Stimulated activated CD8-positive, alpha-beta memory T cell treated with anti-CD3 and anti-CD28 coated beads, Interleukin-12 subunit alpha, Interleukin-12 subunit beta, amount 100 ng/mL, for 24 hours (primary cell): ENCODE measurements around the gene CAPRIN1.
"Not testable (repeated sequence)": the region's sequence is repeated elsewhere in the genome, so short reads cannot be mapped to it uniquely, and the experiment has no call there.

ENCODE experiments used
- DNase-seq: peaks from one replicate; pipeline ENCODE4 v3.0.0-alpha.2; 2020; ENCODE audit errors: extremely low read depth

CAPRIN1 gene

DNA sequence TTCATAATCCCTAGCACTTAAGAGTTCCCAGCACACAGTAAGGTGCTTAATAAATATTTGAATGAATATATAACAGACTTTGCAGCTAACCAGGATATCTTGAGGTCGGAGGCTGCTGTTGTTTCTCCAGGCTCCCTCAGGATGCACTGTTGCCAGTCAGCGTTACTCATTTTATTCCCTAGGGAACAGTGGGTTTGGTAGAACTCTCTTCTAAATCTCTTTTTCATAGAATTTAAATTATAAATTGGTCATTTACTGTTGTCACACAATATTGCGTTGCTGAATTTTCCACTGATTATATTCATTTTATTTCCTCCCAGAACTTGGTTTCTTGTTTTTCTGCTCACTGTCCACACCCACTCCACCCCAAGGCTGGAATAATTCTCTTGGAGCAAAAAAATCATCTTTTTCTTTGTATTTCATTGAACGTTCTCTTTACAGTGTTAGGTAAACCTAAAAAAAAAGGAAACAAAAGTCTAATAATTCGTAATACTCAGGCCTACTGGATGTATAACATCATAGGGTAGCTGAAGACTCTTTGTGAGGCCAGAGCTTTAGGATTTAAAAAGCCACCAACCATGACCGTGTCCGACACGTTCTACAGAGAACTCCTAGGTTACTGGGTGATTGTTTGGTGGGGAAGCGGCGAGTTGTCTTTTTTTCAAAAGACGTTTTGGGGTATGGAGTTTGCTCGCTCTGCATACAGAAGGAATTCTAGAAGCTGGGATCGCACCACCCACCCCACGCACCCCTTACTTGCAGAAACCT is 766 bp upstream of the CAPRIN1 start:
- no peak for DNase-seq

DNA sequence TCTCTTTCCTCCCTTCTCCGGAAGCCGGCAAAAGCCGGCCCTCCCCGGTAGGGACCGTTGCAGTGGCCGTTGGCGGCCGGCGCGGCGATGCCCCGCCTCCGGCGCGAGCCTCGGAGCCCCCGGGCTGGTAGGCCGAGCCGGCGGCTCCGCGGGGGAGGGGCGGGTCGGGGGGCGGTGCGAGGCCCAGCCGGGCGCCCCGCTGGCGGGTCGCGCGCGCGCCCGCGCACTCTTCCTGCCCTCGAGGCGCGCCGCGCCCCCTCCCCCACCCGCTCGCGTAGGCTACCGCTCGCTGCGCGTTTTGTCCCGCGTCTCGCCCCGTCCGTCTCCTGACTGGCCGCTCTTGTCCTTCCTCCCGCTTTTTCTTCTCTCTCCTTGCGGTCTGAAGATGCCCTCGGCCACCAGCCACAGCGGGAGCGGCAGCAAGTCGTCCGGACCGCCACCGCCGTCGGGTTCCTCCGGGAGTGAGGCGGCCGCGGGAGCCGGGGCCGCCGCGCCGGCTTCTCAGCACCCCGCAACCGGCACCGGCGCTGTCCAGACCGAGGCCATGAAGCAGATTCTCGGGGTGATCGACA is 591 bp downstream of the CAPRIN1 start:
- DNase-seq: peak; percentile 90

DNA sequence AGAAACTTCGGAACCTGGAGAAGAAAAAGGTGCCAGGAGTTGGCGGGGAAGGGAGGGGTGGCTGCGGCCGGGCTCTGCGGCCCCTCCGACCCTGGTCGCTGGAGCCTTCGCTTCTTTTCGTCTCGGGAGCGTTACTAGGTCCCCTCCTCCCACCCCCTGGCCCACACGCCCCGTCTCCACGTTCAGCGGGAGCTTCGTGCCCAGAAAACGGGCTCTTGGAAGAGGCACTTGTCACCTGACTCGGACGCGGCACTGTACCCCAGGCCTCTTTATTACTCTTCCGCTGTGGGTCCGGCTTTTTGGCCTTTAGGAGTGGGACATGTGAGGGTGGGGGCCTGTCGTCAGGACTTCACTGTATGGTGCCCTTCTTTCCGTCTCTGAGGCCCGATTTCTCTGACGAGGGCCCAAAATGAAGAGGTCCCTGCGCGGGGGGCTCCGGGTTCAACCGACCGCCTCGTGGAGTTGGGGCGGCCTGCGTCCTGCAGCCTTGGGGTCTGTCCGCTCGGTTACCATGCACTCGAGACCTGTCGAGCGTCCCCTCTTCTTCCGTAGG is 1.2 kb downstream of the CAPRIN1 start:
- DNase-seq: no peak

DNA sequence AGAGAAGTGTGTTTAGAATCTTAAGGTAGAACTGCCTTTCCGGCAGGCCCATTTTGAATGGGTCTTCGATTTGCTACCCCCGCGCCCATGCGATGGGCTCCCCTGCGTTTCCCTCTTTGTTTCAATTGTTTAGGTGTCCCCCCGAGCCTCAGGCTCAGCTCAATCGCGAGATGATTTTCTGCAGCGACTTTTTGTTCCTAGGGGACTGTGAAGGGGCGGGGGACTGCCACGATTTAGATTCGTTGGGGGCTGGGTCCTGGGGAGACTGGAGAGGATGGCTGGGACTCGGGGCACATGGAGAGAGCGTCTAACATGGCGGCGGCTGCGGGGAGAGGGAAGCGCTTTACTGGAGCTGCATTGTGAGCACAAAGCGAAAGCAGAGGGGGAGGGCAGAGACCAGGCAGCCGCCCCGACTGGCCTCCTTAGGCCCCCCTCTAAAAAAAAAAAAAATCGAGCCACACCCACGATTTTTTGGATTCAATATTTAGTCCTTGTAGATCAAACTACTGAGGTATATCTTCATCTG is 1.7 kb downstream of the CAPRIN1 start:
- peak; percentile 63 for DNase-seq

DNA sequence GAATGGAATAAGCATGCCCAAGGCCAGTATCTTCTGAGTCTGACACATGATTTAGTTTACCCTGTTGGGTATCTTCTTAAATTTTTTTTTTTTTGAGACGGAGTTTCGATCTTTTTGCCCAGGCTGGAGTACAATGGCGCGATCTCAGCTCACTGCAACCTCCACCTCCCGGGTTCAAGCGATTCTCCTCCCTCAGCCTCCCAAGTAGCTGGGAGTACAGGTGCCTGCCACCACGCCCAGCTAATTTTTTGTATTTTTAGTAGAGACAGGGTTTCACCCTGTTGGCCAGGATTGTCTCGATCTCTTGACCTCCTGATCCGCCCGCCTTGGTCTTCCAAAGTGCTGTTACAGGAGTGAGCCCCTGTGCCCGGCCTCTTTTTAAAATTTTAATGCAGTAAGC is 2.8 kb downstream of the CAPRIN1 start:
- not testable (repeated sequence) for DNase-seq

DNA sequence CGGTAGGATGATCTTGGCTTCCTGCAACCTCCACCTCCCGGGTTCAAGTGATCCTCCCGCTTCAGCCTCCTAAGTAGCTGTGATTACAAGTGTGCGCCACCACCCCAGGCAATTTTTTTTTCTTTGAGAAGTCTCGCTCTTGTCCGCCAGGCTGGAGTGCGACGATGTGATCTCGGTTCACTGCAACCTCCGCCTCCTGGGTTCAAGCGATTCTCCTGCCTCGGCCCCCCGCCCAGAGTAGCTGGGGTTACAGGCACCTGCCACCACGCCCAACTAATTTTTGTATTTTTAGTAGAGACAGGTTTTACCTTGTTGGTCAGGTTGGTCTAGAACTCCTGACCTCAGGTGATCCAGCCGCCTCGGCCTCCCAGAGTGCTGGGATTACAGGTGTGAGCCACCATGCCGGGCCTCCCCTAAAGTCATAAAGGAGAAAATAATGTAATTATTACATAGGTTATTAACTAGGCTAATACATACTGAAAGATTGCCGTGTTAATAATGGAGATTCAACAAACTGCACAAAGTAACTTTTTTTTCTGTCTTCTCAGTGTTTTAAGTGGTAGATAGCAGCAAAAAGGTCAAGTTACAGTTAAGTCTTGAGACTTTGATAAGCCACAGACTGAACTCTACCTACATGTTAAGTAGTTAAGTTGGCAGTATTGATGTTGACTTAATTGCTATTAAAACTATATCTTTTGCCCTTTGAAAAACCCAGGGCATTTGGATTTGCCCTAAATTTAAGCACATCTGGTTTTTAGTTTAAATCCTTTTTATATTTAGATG is 3.9 kb downstream of the CAPRIN1 start:
- DNase-seq: no peak

DNA sequence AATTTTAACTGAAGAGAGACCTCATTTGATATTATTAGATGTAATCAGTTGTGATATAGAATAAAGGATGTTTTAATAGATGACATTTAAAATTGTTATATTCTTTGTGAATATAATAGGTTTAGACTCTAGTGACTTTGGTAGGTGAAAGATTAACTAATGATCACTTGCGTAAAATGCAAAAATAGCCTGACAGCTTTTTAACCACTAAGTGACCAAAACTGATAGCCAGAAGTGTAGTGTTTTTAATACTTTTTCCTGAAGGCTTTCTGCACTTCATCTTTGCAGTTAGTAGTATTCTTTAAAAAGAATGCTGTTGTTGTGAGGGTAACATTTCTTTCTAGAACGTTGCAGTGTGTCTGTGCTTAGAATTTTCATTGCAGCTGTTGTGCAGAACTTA is 5.1 kb downstream of the CAPRIN1 start:
- DNase-seq: no peak

DNA sequence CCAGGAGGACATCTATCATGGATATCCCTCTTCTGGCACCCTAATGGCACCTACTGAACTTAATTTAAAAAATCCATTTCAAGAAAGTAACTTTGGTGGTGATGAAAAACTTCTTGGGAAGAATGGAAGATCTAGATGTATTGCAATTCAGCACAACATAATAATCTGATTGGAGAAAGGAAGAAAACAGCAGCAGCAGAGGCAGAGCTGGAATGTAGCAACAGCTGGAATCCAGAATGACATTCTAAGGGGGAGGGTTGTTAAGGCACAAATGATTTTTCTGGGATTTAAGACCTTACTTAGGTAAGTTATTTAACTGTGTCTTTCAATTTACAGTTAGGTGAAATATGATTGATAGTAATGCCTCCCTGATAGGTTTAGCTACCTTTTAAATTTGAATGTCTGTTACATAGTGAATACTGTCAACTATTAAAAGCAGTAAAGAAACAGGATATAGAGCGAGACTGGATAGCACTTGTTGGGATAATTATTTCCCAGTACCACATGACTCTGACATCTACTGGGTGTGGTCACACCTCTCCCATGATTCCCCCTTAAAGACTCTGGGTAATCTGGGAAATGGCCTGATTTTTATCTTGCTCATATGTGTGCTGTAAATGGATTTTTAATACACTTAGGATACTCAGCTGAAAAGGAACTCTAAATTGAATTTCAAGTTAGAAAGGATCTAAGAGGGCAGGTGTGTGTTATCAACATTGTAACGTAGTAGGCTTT is 11.7 kb downstream of the CAPRIN1 start:
- DNase-seq: no peak

DNA sequence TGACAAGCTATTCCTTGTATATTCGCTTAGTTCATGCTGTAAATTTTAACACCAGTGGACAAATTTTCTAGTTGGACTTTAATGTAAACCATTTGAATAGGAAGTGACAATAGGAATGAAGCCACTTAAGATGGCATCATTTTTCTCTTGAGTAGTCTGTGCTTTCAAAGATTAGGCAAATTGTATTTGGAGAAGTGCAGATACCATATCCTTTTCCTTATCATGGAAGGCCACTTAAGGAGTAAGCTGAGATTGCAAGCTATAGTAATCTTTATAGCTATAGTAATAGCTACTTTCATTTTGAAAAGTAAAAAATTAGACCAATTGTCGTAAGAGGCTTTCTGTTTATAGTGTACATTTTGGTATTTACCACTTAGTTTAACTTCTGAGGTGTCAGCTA is 12.8 kb downstream of the CAPRIN1 start:
- DNase-seq: no peak

DNA sequence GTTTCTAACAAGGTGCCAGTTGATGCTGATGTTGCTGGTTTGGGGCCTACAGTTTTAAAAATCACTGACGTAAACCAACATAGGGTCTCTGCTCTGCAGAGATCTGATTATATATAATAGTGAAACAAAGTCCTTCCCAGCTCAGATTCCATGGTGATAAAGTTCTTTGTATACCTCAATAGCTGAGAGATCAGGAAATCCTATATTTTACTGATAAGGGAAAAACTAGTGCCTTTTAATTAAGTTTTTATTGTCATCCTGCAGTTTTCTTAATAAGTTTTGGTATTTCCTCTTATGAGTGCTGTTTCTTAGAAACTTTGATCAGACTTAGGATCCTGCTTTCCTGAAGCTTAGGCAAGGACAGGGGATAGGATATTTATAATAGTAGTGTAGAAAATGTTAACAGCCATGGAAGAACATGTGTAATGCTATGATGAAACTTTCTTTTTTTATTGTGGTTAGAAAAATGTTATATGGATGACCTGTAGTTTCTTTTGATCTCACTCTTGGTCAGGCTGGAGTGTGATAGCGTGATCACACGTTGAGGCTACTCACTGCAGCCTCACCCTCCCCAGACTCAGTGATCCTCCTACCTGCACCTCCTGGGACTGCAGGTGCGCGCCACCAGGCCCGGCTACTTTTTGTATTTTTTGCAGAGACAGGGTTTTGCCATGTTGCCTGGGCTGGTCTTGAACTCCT is 14.1 kb downstream of the CAPRIN1 start:
- DNase-seq: no peak

DNA sequence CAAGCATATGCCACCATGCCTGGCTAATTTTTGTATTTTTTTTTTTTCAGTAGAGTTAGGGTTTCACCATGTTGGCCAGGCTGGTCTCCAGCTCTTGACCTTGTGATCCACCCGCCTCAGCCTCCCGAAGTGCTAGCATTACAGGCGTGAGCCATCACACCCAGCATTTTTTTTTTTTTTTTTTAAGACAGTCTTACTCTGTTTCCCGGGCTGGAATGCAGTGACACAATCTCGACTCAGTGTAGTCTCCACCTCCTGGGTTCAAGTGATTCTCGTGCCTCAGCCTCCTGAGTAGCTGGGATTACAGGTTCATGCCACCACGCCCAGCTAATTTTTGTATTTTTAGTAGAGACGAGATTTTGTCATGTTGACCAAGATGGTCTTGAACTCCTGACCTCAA is 15.2 kb downstream of the CAPRIN1 start:
- DNase-seq: not testable (repeated sequence)

DNA sequence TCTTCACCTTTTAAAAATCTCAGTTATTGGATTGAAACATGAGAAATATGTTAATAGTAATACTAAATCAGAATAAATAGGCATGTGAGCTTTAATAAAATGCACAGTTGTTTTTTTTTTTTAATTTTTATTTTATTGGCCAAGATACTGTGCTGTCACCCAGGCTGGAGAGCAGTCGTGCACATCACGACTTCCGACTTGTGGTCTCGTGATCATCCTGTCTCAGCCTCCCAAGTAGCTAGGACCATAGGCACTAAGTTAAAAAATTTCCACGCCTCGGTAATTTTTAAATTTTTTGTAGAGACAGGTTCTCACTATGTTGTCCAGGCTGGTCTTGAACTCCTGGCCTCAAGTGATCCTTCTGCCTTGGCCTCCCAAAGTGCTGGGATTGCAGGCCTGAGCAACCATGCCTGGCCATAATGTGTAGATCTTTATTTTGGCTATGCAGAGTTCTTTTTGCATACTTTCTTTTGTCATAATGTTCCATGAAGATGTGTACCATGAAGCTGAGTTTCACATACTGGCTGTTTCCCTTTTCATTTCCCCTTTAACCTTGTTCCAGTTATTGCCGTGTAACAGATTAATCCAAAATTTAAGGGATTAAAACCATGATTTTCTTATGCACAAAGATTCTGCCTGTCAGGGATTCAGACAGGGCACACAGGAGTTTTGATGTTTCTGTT is 16.0 kb downstream of the CAPRIN1 start:
- DNase-seq: no peak

DNA sequence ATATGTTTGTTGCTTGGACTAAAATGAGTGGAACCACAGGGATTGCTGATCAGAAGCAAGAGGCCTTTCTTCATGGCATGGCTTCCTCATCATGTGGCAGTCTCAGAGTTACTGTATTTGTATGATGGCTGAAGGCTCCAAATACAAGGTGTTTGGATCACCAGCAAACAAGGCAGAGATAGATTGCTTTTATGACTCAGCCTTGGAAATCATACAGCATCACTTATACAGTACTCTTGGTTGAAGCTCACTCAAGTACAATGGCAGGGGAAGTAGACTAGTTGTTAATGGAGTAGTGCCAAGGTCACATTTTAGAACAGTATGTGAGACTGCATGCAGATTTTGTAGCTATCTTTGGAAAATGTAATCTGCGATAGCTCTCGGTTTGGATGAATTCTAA is 16.6 kb downstream of the CAPRIN1 start:
- no peak for DNase-seq

DNA sequence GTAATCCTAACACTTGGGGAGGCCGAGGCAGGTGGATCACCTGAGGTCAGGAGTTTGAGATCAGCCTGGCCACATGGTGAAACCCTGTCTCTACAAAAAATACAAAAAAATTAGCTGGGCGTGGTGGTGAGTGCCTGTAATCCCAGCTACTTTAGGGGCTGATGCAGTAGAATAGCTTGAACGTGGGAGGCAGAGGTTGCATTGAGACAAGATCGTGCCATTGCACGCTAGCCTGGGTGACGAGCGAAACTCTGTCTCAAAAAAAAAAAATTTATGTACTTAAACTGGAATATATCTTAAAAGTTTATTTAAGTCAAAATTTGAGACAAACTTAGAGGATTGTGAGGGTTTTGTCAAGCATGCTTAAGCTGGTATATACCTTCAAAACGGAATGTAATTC is 19.8 kb downstream of the CAPRIN1 start:
- not testable (repeated sequence) for DNase-seq

DNA sequence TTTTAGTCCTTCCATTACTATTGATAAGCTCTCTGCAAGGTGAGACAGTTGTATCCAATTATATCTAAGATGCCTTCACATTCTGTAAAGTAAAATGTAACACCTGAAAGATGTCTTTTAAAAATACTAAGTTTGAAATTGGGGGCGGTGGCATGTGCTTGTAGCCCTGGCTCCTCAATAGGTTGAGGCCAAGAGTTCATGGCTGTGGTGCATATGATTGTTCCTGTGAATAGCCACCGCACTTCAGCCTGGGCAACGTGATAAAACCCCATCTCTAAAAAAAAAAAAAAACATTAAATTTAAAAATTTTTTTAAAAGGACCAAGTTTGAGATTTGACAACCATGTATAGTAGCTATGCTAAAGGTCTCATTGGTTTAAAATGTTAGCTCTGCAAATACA is 20.5 kb downstream of the CAPRIN1 start:
- no peak for DNase-seq

DNA sequence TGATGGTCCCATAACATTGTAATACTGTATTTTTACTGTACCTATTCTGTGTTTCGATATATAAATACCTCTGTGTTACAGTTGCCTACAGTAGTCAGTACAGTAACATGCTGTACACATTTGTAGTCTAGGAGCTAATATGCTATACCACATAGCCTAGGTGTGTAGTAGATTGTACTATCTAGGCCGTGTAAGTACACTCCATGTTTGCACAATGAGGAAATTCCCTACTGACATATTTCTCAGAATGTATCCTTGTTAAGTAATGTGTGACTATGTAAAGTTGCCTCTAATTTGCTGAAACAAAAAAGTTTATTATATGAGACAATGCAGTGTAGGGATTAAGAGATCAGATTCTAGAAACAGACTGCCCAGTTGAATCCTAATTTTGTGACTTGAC is 21.3 kb downstream of the CAPRIN1 start:
- no peak for DNase-seq

DNA sequence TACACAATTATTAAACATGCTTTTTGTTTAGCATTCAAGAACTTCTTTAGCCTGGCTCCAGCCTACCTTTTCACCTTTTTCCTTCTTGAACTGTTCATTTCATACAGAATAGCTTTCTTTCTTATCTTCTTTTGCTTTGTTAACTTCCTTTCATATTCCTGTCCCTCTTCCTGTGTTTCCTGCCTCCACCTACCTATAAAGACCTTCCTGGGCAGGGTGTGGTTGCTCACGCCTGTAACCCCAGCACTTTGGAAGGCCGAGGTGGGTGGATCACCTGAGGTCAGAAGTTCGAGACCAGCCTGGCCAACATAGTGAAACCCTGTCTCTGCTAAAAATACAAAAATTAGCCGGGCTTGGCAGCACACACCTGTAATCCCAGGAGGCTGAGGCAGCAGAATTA is 22.9 kb downstream of the CAPRIN1 start:
- DNase-seq: no peak

DNA sequence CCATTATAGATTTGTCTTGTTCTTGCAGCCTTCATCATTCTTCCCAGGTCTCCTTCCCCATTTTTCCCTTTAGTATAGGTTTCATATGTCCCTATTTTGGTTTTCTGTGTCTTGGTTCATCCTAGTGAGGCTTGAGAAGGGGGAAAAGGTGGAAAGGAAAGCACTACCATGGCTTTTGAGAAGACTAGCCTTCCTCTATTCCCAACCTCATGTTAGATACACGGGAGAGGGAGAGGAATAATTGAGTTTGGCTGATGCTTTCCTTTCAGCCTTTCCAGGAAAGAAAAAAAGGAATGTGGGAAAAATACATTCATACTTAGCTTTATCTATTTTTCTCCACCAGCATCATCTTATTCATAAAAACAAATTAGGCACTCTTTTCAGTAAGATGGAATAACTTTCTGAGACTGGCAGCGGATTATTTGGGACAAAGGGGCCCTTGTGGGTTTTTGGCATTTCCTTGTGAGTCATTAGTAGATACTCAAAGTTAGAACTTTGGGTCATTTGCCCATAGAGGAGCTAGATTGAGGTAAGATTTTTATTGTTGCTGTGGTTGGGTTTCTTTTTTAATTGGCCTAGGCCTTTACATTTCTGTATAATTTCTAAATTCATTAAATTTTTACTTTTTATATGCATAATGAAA is 23.8 kb downstream of the CAPRIN1 start:
- DNase-seq: no peak

DNA sequence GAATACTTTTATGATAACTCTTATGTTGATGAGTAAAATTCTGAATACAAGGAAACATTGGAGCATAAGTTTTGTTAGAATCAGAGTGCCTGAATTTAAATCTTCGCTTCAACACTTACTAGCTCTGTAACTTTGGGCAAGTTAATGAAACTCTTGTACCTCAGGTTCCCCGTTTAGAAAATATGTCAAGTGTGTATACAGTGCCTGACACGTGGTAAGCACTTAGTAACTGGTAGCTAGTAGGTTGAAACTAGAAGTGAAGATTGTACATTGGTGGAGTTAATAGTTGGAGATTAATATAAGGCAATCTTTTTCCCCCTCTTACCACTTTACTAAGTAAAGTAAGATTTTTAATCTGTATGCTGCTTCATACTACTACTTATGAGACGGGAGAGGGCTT is 29.1 kb downstream of the CAPRIN1 start:
- DNase-seq: no peak

DNA sequence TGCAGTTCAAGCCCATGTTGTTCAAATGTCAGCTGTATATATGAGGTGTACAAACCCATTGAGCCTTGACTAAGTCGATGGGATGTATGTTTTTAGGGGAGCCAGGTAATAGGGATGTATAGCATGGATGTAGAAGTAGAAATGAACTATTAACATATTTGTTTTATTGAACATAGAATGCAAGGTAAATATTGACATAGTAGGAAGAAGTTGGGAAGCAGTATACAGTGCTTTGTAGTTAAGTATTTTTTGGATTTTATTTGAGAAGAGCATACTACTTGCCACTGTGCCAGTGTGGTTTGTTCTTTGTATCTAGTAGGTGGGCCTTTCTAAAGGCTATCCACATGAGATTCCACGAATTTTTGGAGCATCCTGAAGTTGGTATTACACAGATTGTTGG is 33.1 kb downstream of the CAPRIN1 start:
- no peak for DNase-seq
